ENCODE results near the gene CORIN. TPM values are rescaled to one million over a fixed set of nuclear protein-coding genes. Genes with fewer than 3 reads are reported as not detected.
"Not testable (repeated sequence)": the region's sequence is repeated elsewhere in the genome, so short reads cannot be mapped to it uniquely, and the experiment has no call there.

CORIN gene
- total RNA-seq, 2 donors from 2014 or later: 0.15 to 0.50 TPM

DNA sequence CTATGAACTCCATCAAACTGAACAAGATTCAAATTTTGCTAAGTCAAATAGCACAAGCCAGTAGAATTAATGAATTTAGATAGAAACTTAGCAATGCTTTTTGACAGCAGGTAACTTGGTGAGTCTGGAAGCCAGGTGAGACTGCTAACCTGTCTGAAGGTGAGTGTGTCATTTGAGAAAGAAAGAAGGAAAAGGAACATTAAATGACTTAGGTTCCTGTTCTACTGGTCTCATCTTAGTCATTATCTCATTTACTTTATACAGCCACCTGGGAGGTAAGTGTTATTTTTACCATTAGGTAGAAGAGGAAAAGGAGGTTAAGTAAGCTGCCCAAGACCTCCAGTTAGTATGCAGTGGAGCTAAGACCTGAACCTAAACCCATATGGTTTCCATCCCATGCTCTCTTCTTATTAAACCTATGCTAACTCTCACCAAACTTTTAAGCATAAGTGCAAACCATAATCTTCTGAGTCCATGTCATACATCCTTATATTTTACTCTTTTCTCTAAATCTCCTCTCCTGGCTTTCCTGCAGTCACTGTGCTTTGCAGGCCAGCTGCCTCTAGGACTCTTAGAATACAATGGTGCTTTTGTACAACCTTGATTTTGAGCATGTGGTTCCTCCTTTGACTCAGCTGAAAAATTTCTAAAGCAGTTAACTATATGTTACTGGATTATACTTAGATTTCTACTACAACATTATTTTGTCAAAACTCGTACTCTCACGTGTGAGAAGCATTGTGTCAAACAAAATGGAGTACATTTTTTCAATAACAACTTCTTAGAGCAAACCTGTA is 284.3 kb downstream of the CORIN start:
- no peak for DNase-seq
- intact Hi-C loops (cut with DNase I): no loop called here
- no peaks in the 10 kb centered on the region for H3K27me3 ChIP-seq
- H3K9ac ChIP-seq (ENCODE audit: low read depth in 2 of 2, low read length in 2 of 2): no peak overlapping the region
- no peaks in the 10 kb centered on the region for H3K36me3 ChIP-seq
- no peak overlapping the region for H3K27ac ChIP-seq
- TF ChIP-seq, protein P1, sequence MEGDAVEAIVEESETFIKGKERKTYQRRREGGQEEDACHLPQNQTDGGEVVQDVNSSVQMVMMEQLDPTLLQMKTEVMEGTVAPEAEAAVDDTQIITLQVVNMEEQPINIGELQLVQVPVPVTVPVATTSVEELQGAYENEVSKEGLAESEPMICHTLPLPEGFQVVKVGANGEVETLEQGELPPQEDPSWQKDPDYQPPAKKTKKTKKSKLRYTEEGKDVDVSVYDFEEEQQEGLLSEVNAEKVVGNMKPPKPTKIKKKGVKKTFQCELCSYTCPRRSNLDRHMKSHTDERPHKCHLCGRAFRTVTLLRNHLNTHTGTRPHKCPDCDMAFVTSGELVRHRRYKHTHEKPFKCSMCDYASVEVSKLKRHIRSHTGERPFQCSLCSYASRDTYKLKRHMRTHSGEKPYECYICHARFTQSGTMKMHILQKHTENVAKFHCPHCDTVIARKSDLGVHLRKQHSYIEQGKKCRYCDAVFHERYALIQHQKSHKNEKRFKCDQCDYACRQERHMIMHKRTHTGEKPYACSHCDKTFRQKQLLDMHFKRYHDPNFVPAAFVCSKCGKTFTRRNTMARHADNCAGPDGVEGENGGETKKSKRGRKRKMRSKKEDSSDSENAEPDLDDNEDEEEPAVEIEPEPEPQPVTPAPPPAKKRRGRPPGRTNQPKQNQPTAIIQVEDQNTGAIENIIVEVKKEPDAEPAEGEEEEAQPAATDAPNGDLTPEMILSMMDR (IDR thresholded peaks at IDR 0.05): no peak
- no peaks in the 10 kb centered on the region for H3K4me1 ChIP-seq
- H3K9me3 ChIP-seq: no peaks in the 10 kb centered on the region
- no peak overlapping the region for H3K4me3 ChIP-seq

DNA sequence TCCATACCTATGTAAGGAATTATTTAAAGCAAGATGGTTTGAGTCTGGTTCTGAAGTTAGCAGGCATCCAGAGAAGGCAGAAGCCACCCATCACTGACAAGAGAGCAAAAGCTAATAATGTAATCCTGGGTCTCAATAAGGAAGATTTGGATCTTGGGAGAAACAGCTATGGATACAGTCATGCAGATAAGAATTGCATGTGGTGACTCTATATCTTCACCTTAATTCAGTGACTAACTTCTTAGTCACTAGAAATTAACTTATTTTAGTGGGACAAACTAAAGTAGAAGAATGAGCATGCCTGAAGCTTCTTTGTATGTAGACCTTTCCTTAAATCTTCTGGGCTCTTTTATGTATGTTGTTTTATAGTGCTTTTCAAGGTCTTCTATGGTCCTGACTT is 286.2 kb downstream of the CORIN start:
- TF ChIP-seq, protein P1 (IDR thresholded peaks at IDR 0.05): no peak
- no peaks in the 10 kb centered on the region for H3K9me3 ChIP-seq
- no peak for DNase-seq
- H3K36me3 ChIP-seq: no peaks in the 10 kb centered on the region
- H3K4me1 ChIP-seq: no peaks in the 10 kb centered on the region
- H3K27ac ChIP-seq: no peak overlapping the region
- no peak overlapping the region for H3K4me3 ChIP-seq
- intact Hi-C loops (cut with DNase I): no loop called here
- H3K9ac ChIP-seq (ENCODE audit: low read depth in 2 of 2, low read length in 2 of 2): no peak overlapping the region
- H3K27me3 ChIP-seq: no peaks in the 10 kb centered on the region

DNA sequence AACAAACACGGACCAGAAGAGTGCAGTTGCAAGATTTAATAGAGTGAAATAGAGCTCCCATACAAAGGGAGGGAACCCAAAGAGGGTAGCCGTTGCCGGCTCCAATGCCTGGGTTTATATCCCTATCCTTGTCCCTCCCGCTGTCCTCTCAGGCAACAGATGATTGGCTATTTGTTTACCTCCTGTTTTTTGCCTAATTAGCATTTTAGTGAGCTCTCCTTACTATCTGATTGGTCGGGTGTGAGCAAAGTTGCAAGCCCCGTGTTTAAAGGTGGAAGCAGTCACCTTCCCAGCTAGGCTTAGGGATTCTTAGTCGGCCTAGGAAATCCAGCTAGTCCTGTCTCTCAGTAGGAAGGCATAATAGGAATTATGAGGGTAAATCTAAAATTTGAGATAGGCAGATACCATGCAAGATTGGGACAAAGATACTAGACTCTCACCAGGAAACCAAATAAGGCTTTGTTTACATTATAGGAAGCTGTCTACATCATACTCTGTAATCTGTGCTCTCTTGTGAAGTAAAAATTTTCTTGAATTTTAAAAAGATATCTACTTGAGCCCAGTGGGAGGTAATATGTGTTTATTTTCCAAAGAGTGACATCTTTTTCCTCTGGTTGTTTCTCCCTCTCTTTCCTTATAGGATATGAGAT is 286.8 kb downstream of the CORIN start:
- intact Hi-C loops (cut with DNase I): no loop called here
- Histone ChIP-seq H3K4me1 (no peaks in the 10 kb centered on the region), H3K9ac (ENCODE audit: low read depth in 2 of 2, low read length in 2 of 2) (no peak overlapping the region), H3K27me3 (no peaks in the 10 kb centered on the region), H3K9me3 (no peaks in the 10 kb centered on the region), H3K27ac (no peak overlapping the region), H3K36me3 (no peaks in the 10 kb centered on the region), H3K4me3 (no peak overlapping the region)
- TF ChIP-seq, protein P1 (IDR thresholded peaks at IDR 0.05): no peak
- no peak for DNase-seq

DNA sequence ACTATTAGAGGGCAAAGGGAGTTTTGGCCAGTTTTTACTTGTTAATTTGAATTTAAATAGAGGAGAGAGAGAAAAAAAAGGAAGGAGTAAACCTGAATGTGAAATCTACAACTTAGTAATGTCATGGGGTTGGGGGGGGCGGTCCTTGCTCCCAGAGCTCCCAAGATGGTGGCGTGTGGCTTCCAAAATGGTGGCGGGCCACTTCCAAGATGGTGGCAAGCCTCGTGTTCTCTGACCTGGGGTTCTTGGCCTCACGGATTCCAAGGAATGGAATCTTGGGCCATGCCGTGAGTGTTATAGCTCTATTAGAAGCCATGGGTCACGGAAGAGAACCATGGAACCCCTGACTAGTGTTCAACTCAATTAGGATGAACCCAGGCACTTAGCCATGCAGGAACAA is 287.5 kb downstream of the CORIN start:
- H3K9me3 ChIP-seq; intact Hi-C loops (cut with DNase I); DNase-seq; H3K4me3 ChIP-seq; H3K4me1 ChIP-seq; H3K27ac ChIP-seq; H3K27me3 ChIP-seq; H3K9ac ChIP-seq (ENCODE audit: low read depth in 2 of 2, low read length in 2 of 2); H3K36me3 ChIP-seq: not testable (repeated sequence)

Small RNA genes lying within 50 kb of the gene (microRNA-seq; reads per million reads assigned to microRNA genes)
- not detected for gene MIR8053

Other genes with a start within 250 kb of the CORIN start
- 10 to 100 TPM in 1 of 2 donors, 1 to 10 TPM in 1; 9.8 to 11.7 TPM for gene NFXL1, start 76.5 kb upstream of the CORIN start, total RNA-seq
- 10 to 100 TPM in 1 of 2 donors, 1 to 10 TPM in 1; 2.6 to 15.9 TPM for gene CNGA1, start 178.6 kb upstream of the CORIN start, total RNA-seq
- 10 to 100 TPM; 38.7 to 47.9 TPM for gene NIPAL1, start 178.7 kb upstream of the CORIN start, total RNA-seq

All from colonic mucosa (tissue), 4 donors.